Ectodermal cell (in vitro differentiated cells): ENCODE data around the gene AHDC1.
A peak's percentile ranks its signal among the peaks of the same experiment; 100 is the strongest.

Source experiments
- H3K27ac ChIP-seq: 2 replicates; pipeline ENCODE4 v1.7.0; 2013; ENCODE audit warnings: mild to moderate bottlenecking, low read depth, low read length; ENCODE audit not compliant: insufficient read depth, poor library complexity, severe bottlenecking
- H3K27me3 ChIP-seq: 2 replicates; pipeline ENCODE4 v1.7.0; 2013; ENCODE audit warnings: mild to moderate bottlenecking, low read length; ENCODE audit not compliant: insufficient read depth, control insufficient read depth, poor library complexity, severe bottlenecking
- H3K36me3 ChIP-seq: one replicate; pipeline ENCODE4 v1.7.0; 2013; ENCODE audit warnings: low read length; ENCODE audit not compliant: control insufficient read depth, insufficient read depth
- H3K4me1 ChIP-seq: one replicate; pipeline ENCODE4 v1.7.0; 2013; ENCODE audit warnings: low read length; ENCODE audit not compliant: control insufficient read depth, insufficient read depth
- H3K4me3 ChIP-seq: 2 replicates; pipeline ENCODE4 v1.7.0; 2013; ENCODE audit warnings: low read depth, low read length, control low read depth; ENCODE audit not compliant: insufficient read depth
- H3K9me3 ChIP-seq: 2 replicates; pipeline ENCODE4 v1.7.0; 2013; ENCODE audit warnings: mild to moderate bottlenecking, low read length, moderate library complexity; ENCODE audit not compliant: control insufficient read depth
- WGBS, 2 experiments: methylation state at CpG; one replicate each; pipeline ENCODE4 v1.1.7; 2013; ENCODE audit warnings: missing lambda C conversion rate in 2 of 2; 5-methylcytosine and 5-hydroxymethylcytosine counted together

The AHDC1 gene

GRCh38 chr1:27596986-27597385, 7.0 kb downstream of the AHDC1 start:
- Histone ChIP-seq H3K4me3 (no peak overlapping the region), H3K4me1 (peaks cover 95% of the 10 kb centered on the region), H3K27me3 (no peaks in the 10 kb centered on the region), H3K36me3 (no peaks in the 10 kb centered on the region), H3K9me3 (no peaks in the 10 kb centered on the region), H3K27ac (no peak overlapping the region)
- 88% methylated on average over 4 of the region's 4 CpGs for WGBS, 2 experiments

GRCh38 chr1:27596261-27596660, 7.7 kb downstream of the AHDC1 start:
- Histone ChIP-seq H3K36me3 (no peaks in the 10 kb centered on the region), H3K4me3 (no peak overlapping the region), H3K27ac (peak overlapping the region; percentile 31), H3K9me3 (no peaks in the 10 kb centered on the region), H3K27me3 (no peaks in the 10 kb centered on the region), H3K4me1 (peaks cover 96% of the 10 kb centered on the region)
- WGBS, 2 experiments, result 60 to 61% methylated on average over 9 of the region's 9 CpGs

GRCh38 chr1:27595597-27595996, 8.3 kb downstream of the AHDC1 start:
- Histone ChIP-seq H3K4me3 (no peak overlapping the region), H3K36me3 (no peaks in the 10 kb centered on the region), H3K27ac (no peak overlapping the region), H3K4me1 (peaks cover 96% of the 10 kb centered on the region), H3K9me3 (no peaks in the 10 kb centered on the region), H3K27me3 (no peaks in the 10 kb centered on the region)
- 83 to 84% methylated on average over 5 of the region's 5 CpGs for WGBS, 2 experiments

GRCh38 chr1:27594564-27595510, 9.1 kb downstream of the AHDC1 start:
- Histone ChIP-seq H3K27ac (peak overlapping the region; percentile 51), H3K9me3 (no peaks in the 10 kb centered on the region), H3K4me1 (peaks cover 96% of the 10 kb centered on the region), H3K36me3 (no peaks in the 10 kb centered on the region), H3K27me3 (no peaks in the 10 kb centered on the region), H3K4me3 (no peak overlapping the region)
- 70 to 74% methylated on average over 17 of the region's 17 CpGs for WGBS, 2 experiments

GRCh38 chr1:27593678-27594563, 10.0 kb downstream of the AHDC1 start:
- 23 to 28% methylated on average over 6 to 8 of the region's 8 CpGs for WGBS, 2 experiments
- no peaks in the 10 kb centered on the region for H3K36me3 ChIP-seq
- H3K4me1 ChIP-seq, result peaks cover 88% of the 10 kb centered on the region
- no peaks in the 10 kb centered on the region for H3K27me3 ChIP-seq
- H3K9me3 ChIP-seq, result no peaks in the 10 kb centered on the region
- H3K27ac ChIP-seq, result peak overlapping the region; percentile 81
- peak overlapping the region; percentile 22 for H3K4me3 ChIP-seq

GRCh38 chr1:27592931-27593677, 10.8 kb downstream of the AHDC1 start:
- 16 to 18% methylated on average over 17 of the region's 17 CpGs for WGBS, 2 experiments
- H3K27ac ChIP-seq, result peak overlapping the region; percentile 81
- H3K9me3 ChIP-seq, result no peaks in the 10 kb centered on the region
- H3K4me1 ChIP-seq, result peaks cover 80% of the 10 kb centered on the region
- H3K36me3 ChIP-seq, result no peaks in the 10 kb centered on the region
- no peaks in the 10 kb centered on the region for H3K27me3 ChIP-seq
- peak overlapping the region; percentile 27 for H3K4me3 ChIP-seq

GRCh38 chr1:27592232-27592930, 11.6 kb downstream of the AHDC1 start:
- WGBS, 2 experiments, result 50 to 52% methylated on average over 21 to 22 of the region's 22 CpGs
- Histone ChIP-seq H3K36me3 (peaks cover 4% of the 10 kb centered on the region), H3K4me3 (peak overlapping the region; percentile 27), H3K9me3 (no peaks in the 10 kb centered on the region), H3K27me3 (no peaks in the 10 kb centered on the region), H3K27ac (peak overlapping the region; percentile 64), H3K4me1 (peaks cover 73% of the 10 kb centered on the region)

GRCh38 chr1:27591622-27592021, 12.3 kb downstream of the AHDC1 start:
- no peak overlapping the region for H3K4me3 ChIP-seq
- no peak overlapping the region for H3K27ac ChIP-seq
- no peaks in the 10 kb centered on the region for H3K9me3 ChIP-seq
- H3K4me1 ChIP-seq, result peaks cover 68% of the 10 kb centered on the region
- peaks cover 4% of the 10 kb centered on the region for H3K36me3 ChIP-seq
- no peaks in the 10 kb centered on the region for H3K27me3 ChIP-seq
- 91 to 94% methylated on average over 4 of the region's 4 CpGs for WGBS, 2 experiments

- WGBS, 2 experiments, result 92 to 93% methylated on average over 5 of the region's 5 CpGs
These were observed 12.9 kb downstream of the AHDC1 start for GRCh38 chr1:27590917-27591508.

More at GRCh38 chr1:27590917-27591508, 12.9 kb downstream of the AHDC1 start:
- Histone ChIP-seq H3K27me3 (no peaks in the 10 kb centered on the region), H3K9me3 (no peaks in the 10 kb centered on the region), H3K4me3 (no peak overlapping the region), H3K4me1 (peaks cover 65% of the 10 kb centered on the region), H3K36me3 (peaks cover 4% of the 10 kb centered on the region), H3K27ac (no peak overlapping the region)
